Upper lobe of right lung (tissue), 1 donor: ENCODE results near the gene ZNF446. TPM values are rescaled to one million over a fixed set of nuclear protein-coding genes. Genes with fewer than 3 reads are reported as not detected.
A peak's percentile ranks its signal among the peaks of the same experiment; 100 is the strongest.

Source experiments
- ATAC-seq: fragments of 200-7000 bp; cut with Tn5 transposase; one replicate; pipeline ENCODE4 v1.9.1; 2020; ENCODE audit warnings: mild to moderate bottlenecking, moderate library complexity
- DNase-seq: peaks from one replicate; pipeline ENCODE4 v3.0.0-alpha.2; 2020
- H3K27ac ChIP-seq: fragments of 200-600 bp; one replicate; pipeline ENCODE4 v1.8.0; 2022
- H3K27me3 ChIP-seq: fragments of 200-600 bp; one replicate; pipeline ENCODE4 v1.8.0; 2022; ENCODE audit warnings: mild to moderate bottlenecking
- H3K36me3 ChIP-seq: fragments of 200-600 bp; one replicate; pipeline ENCODE4 v1.8.0; 2022
- H3K4me1 ChIP-seq: fragments of 200-600 bp; one replicate; pipeline ENCODE4 v1.8.0; 2022
- H3K4me3 ChIP-seq: fragments of 200-600 bp; one replicate; pipeline ENCODE4 v1.8.0; 2022; ENCODE audit warnings: mild to moderate bottlenecking
- H3K9me3 ChIP-seq: fragments of 200-600 bp; one replicate; pipeline ENCODE4 v1.8.0; 2022
- intact Hi-C: fragments of 100-400 bp; cut with DNase I; formaldehyde crosslinking; loops from one replicate; pipeline ENCODE4 v1.11.0; 2022
- total RNA-seq: library from RNA; stranded (reverse); fragmentation: NEBNext Ultra II Directional; extraction: Animal tissue kit (Norgen Biotek cat#: 25700); gene quantifications from one replicate; pipeline ENCODE4 v1.2.1, GENCODE V29; 2021
- TF ChIP-seq, protein P1 (sequence below): fragments of 200-600 bp; IDR thresholded peaks from one replicate; pipeline ENCODE4 v1.8.0; 2022; ENCODE audit warnings: antibody characterized with exemption
- donor health status: DM: no; HTN: yes; CAD: no; lungs with severe emphysema.

ZNF446 gene
- total RNA-seq, 1 donor from 2014 or later = 8.8 TPM

DNA sequence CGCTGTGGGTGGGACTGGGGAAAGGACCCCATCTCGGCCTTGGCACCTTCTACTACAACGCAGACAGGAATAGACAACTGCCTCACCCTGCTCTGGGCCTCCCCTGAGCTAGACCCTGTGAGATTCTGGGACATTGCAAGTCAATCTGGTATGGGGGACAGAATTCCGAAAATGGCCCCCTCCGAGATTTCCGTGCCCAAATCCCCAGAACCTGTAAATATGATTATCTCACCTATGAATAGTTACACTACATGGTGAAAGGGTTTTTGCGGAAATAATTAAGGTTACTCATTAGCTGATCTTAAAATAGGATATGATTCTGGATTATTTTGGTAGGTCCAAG is 44.1 kb downstream of the ZNF446 start:
- Histone ChIP-seq H3K27ac (peak overlapping the region; percentile 91), H3K27me3 (no peaks in the 10 kb centered on the region), H3K36me3 (peaks cover 20% of the 10 kb centered on the region), H3K4me1 (peaks cover 15% of the 10 kb centered on the region), H3K4me3 (peak overlapping the region; percentile 71), H3K9me3 (no peaks in the 10 kb centered on the region)
- TF ChIP-seq, protein P1, sequence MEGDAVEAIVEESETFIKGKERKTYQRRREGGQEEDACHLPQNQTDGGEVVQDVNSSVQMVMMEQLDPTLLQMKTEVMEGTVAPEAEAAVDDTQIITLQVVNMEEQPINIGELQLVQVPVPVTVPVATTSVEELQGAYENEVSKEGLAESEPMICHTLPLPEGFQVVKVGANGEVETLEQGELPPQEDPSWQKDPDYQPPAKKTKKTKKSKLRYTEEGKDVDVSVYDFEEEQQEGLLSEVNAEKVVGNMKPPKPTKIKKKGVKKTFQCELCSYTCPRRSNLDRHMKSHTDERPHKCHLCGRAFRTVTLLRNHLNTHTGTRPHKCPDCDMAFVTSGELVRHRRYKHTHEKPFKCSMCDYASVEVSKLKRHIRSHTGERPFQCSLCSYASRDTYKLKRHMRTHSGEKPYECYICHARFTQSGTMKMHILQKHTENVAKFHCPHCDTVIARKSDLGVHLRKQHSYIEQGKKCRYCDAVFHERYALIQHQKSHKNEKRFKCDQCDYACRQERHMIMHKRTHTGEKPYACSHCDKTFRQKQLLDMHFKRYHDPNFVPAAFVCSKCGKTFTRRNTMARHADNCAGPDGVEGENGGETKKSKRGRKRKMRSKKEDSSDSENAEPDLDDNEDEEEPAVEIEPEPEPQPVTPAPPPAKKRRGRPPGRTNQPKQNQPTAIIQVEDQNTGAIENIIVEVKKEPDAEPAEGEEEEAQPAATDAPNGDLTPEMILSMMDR = no peak
- intact Hi-C loops = no loop called here
- no peak for ATAC-seq
- DNase-seq = no peak

DNA sequence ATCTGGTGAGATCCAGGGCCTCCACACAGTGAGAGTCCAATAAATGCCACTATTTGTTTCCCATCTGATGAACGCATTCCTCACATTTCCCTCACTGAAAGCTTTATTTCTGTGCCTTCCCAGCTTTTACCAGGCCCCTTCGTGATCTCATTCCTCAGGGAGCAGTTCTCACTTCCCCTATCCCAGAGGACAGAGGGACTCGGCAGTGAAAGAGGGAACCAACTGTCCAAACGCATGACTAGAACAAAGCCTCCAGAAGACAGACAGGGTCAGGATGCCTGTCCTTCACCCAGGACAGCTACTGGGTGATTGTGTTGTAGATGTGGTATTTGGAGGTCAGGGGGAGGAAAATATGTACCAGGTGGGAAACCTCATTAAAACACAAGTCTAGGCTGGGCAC is 45.5 kb downstream of the ZNF446 start:
- no peak overlapping the region for H3K27ac ChIP-seq

DNA sequence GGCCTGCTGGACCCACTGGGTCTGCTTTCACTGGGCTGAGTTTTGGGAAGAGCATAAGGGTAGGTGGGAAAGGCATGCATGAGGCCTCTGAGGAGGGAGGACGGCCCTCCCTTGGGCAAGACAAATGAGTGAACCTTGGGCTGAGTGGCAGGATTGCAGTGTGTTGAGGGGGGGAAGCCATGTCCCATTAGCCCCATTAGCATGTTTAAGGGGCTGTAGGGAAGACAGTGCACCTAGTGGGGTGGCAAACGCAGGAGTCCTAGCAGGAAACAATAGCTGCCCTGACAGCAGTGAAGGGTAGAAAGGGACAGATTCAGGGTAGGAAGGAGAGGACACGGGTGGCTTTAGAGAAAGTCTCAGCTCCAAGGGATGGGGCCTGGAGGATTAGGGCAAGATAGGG is 46.6 kb downstream of the ZNF446 start:
- intact Hi-C loops = no loop called here

More for the DNA sequence above, 45.5 kb downstream of the ZNF446 start:
- Histone ChIP-seq H3K36me3 (peaks cover 8% of the 10 kb centered on the region), H3K27me3 (no peaks in the 10 kb centered on the region), H3K4me3 (no peak overlapping the region), H3K4me1 (peaks cover 15% of the 10 kb centered on the region), H3K9me3 (no peaks in the 10 kb centered on the region)
- ATAC-seq (no peak), DNase-seq (no peak)
- intact Hi-C loops = no loop called here
- TF ChIP-seq, protein P1 = no peak

DNA sequence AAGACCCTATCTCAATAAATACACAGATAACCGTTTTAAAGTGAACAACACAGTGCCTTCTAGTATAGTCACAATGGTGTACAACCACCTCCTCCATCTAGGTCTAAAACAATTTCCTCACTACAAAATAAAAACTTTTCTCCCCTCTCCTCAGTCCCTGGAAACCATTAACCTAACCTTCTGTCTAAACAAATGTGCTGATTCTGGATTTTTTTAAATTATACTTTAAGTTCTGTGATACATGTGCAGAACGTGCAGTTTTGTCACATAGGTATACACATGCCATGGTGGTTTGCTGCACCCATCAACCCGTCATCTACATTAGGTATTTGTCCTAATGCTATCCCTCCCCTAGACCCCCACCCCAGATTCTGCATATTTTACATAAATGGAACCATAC is 53.3 kb downstream of the ZNF446 start:
- no peaks in the 10 kb centered on the region for H3K27me3 ChIP-seq
- no peak overlapping the region for H3K27ac ChIP-seq
- ATAC-seq = no peak
- no peaks in the 10 kb centered on the region for H3K36me3 ChIP-seq
- TF ChIP-seq, protein P1 = no peak
- intact Hi-C loops = no loop called here
- H3K4me3 ChIP-seq = no peak overlapping the region
- no peaks in the 10 kb centered on the region for H3K4me1 ChIP-seq
- DNase-seq = no peak
- H3K9me3 ChIP-seq = no peaks in the 10 kb centered on the region

More for the DNA sequence above, 46.6 kb downstream of the ZNF446 start:
- DNase-seq (no peak), ATAC-seq (no peak)
- Histone ChIP-seq H3K4me1 (peaks cover 15% of the 10 kb centered on the region), H3K4me3 (no peak overlapping the region), H3K9me3 (no peaks in the 10 kb centered on the region), H3K27me3 (no peaks in the 10 kb centered on the region), H3K36me3 (no peaks in the 10 kb centered on the region), H3K27ac (no peak overlapping the region)
- TF ChIP-seq, protein P1 = no peak

Other genes starting within 250 kb of the ZNF446 start
- 27.0 TPM for gene ZNF544, start 247.4 kb upstream of the ZNF446 start, total RNA-seq
- gene ZNF8, start 197.4 kb upstream of the ZNF446 start, total RNA-seq = 6.0 TPM
- gene ERVK3-1, start 171.0 kb upstream of the ZNF446 start, total RNA-seq = 34.8 TPM
- gene ZSCAN22, start 149.4 kb upstream of the ZNF446 start, total RNA-seq = 4.0 TPM
- gene A1BG, start 122.9 kb upstream of the ZNF446 start, total RNA-seq = 12.7 TPM
- gene ZNF497, start 113.6 kb upstream of the ZNF446 start, total RNA-seq = 1.4 TPM
- gene ZNF837, start 95.3 kb upstream of the ZNF446 start, total RNA-seq = 1.6 TPM
- 721 TPM for gene RPS5, start 89.1 kb upstream of the ZNF446 start, total RNA-seq
- gene RNF225, start 80.7 kb upstream of the ZNF446 start, total RNA-seq = 0.55 TPM
- 9.5 TPM for gene ZNF584, start 67.7 kb upstream of the ZNF446 start, total RNA-seq
- 5.1 TPM for gene ZNF132, start 36.2 kb upstream of the ZNF446 start, total RNA-seq
- gene ZNF324B, start 24.7 kb upstream of the ZNF446 start, total RNA-seq = 6.9 TPM
- gene ZNF324, start 9.3 kb upstream of the ZNF446 start, total RNA-seq = 11.7 TPM
- 4.7 TPM for gene SLC27A5, start 35.6 kb downstream of the ZNF446 start, total RNA-seq
- 14.1 TPM for gene ZBTB45, start 43.5 kb downstream of the ZNF446 start, total RNA-seq
- 199 TPM for gene TRIM28, start 67.7 kb downstream of the ZNF446 start, total RNA-seq
- 96.5 TPM for gene CHMP2A, start 78.8 kb downstream of the ZNF446 start, total RNA-seq
- 53.8 TPM for gene UBE2M, start 82.3 kb downstream of the ZNF446 start, total RNA-seq
- gene MZF1, start 97.0 kb downstream of the ZNF446 start, total RNA-seq = 44.3 TPM